Liver (tissue), 9 donors: ENCODE measurements around the gene TBX19. TPM values are rescaled to one million over a fixed set of nuclear protein-coding genes. Genes with fewer than 3 reads are reported as not detected.

Source experiments
- DNase-seq: peaks from one replicate; pipeline ENCODE4 v3.0.0-alpha.2; 2017; ENCODE audit warnings: low spot score
- H3K27ac ChIP-seq, 2 donors: one replicate each; pipeline ENCODE4 v1.7.0; 2013; ENCODE audit warnings: inconsistent platforms in 2 of 2, low read length in 2 of 2, control low read depth in 1 of 2, low read depth in 1 of 2, mild to moderate bottlenecking in 1 of 2
- H3K27me3 ChIP-seq, 4 donors: one replicate each; pipeline versions ENCODE4 v1.6.1 to v1.7.0; 2013; ENCODE audit warnings: low read length in 3 of 4, inconsistent platforms in 1 of 4, mild to moderate bottlenecking in 1 of 4, moderate library complexity in 1 of 4; ENCODE audit not compliant: control insufficient read depth in 4 of 4, insufficient read depth in 4 of 4
- H3K36me3 ChIP-seq, 4 donors: one replicate each; pipeline versions ENCODE4 v1.6.1 to v1.7.0; 2013; ENCODE audit warnings: low read length in 3 of 4, mild to moderate bottlenecking in 3 of 4, low read depth in 1 of 4, moderate library complexity in 1 of 4; ENCODE audit not compliant: control insufficient read depth in 4 of 4, insufficient read depth in 3 of 4
- H3K4me1 ChIP-seq, 4 donors: one replicate each; pipeline versions ENCODE4 v1.6.1 to v1.7.0; 2013; ENCODE audit warnings: low read length in 3 of 4, mild to moderate bottlenecking in 3 of 4, moderate library complexity in 1 of 4; ENCODE audit not compliant: control insufficient read depth in 4 of 4, insufficient read depth in 4 of 4
- H3K4me3 ChIP-seq, 3 donors: one replicate each; pipeline versions ENCODE4 v1.6.1 to v1.7.0; 2013; ENCODE audit warnings: low read length in 3 of 3, control low read depth in 1 of 3, low read depth in 1 of 3, mild to moderate bottlenecking in 1 of 3
- H3K9ac ChIP-seq, 2 donors: one replicate each; pipeline ENCODE4 v1.7.0; 2013; ENCODE audit warnings: low read length in 2 of 2, mild to moderate bottlenecking in 2 of 2, moderate library complexity in 2 of 2, control low read depth in 1 of 2, low read depth in 1 of 2
- H3K9me3 ChIP-seq, 4 donors: one replicate each; pipeline versions ENCODE4 v1.6.1 to v1.7.0; 2013; ENCODE audit warnings: low read length in 3 of 4; ENCODE audit not compliant: control insufficient read depth in 4 of 4
- ATF3 ChIP-seq: IDR thresholded peaks from 2 replicates; pipeline ENCODE4 v1.6.1; 2016; ENCODE audit warnings: antibody characterized with exemption
- CTCF ChIP-seq: fragments of 150-350 bp; IDR thresholded peaks from 2 replicates; pipeline ENCODE4 v1.5.1; 2017; ENCODE audit warnings: improper control_type of control experiment, low read depth, low read length; ENCODE audit not compliant: missing input control
- EGR1 ChIP-seq, 2 donors: IDR thresholded peaks; 2 replicates each; pipeline ENCODE4 v1.6.1; 2016 to 2018; ENCODE audit warnings: antibody characterized with exemption in 2 of 2, low read depth in 2 of 2
- FOXA1 ChIP-seq: IDR thresholded peaks from 2 replicates; pipeline ENCODE4 v1.6.1; 2016; ENCODE audit warnings: antibody characterized with exemption
- GABPA ChIP-seq, 2 donors: IDR thresholded peaks in 1 of 2; conservative IDR thresholded peaks in 1 of 2; 2 replicates each; pipeline ENCODE4 v1.6.1; 2016; ENCODE audit warnings: antibody characterized with exemption in 2 of 2, mild to moderate bottlenecking in 1 of 2, moderate library complexity in 1 of 2
- HNF4A ChIP-seq, 2 donors: conservative IDR thresholded peaks; 2 replicates each; pipeline ENCODE4 v1.6.1; 2016; ENCODE audit warnings: antibody characterized with exemption in 2 of 2, mild to moderate bottlenecking in 2 of 2
- HNF4G ChIP-seq: IDR thresholded peaks from 2 replicates; pipeline ENCODE4 v1.6.1; 2016; ENCODE audit warnings: antibody characterized with exemption
- JUND ChIP-seq, 2 donors: IDR thresholded peaks; 2 replicates each; pipeline ENCODE4 v1.6.1; 2016; ENCODE audit warnings: antibody characterized with exemption in 2 of 2
- MAX ChIP-seq: IDR thresholded peaks from 2 replicates; pipeline ENCODE4 v1.6.1; 2016; ENCODE audit warnings: antibody characterized with exemption
- NR2F2 ChIP-seq: IDR thresholded peaks from 2 replicates; pipeline ENCODE4 v1.6.1; 2016; ENCODE audit warnings: antibody characterized with exemption
- RAD21 ChIP-seq, 2 donors: IDR thresholded peaks; 2 replicates each; pipeline ENCODE4 v1.6.1; 2016; ENCODE audit warnings: antibody characterized with exemption in 2 of 2, mild to moderate bottlenecking in 2 of 2
- RXRA ChIP-seq, 2 donors: IDR thresholded peaks; 2 replicates each; pipeline ENCODE4 v1.6.1; 2017 to 2018; ENCODE audit warnings: antibody characterized with exemption in 2 of 2, mild to moderate bottlenecking in 1 of 2
- SP1 ChIP-seq: IDR thresholded peaks from 2 replicates; pipeline ENCODE4 v1.6.1; 2018; ENCODE audit warnings: antibody characterized with exemption, mild to moderate bottlenecking
- TAF1 ChIP-seq: conservative IDR thresholded peaks from 2 replicates; pipeline ENCODE4 v1.6.1; 2016; ENCODE audit warnings: antibody characterized with exemption, mild to moderate bottlenecking
- YY1 ChIP-seq: IDR thresholded peaks from 2 replicates; pipeline ENCODE4 v1.6.1; 2016; ENCODE audit warnings: antibody characterized with exemption, mild to moderate bottlenecking
- ZBTB33 ChIP-seq: IDR thresholded peaks from 2 replicates; pipeline ENCODE4 v1.6.1; 2016; ENCODE audit warnings: antibody characterized with exemption
- WGBS: extraction: QIAGEN DNeasy Blood & Tissue Kit; methylation state at CpG from one replicate; pipeline ENCODE4 v1.1.7; 2013; 5-methylcytosine and 5-hydroxymethylcytosine counted together
- polyA plus RNA-seq, 2 donors: library from polyadenylated mRNA; stranded (reverse) in 1 of 2; unstranded in 1 of 2; fragments of 200-250 nt in 1 of 2; fragments of >200 nt in 1 of 2; fragmentation: Nextera tagmentation in 1 of 2; extraction: Ambion mirVana in 1 of 2; gene quantifications; one replicate each; pipeline versions ENCODE4 v1.2.1 to v1.2.3, GENCODE V29; 2013 to 2015
- total RNA-seq, 2 donors: library from RNA; depleted of rRNA; stranded (reverse); fragments of >200 nt; gene quantifications; one replicate each; pipeline ENCODE4 v1.2.3, GENCODE V29; 2014
- donor health status: healthy.
- donor health status: healthy.
- donor health status: healthy.
- donor health status: healthy.
- donor health status: healthy.

The TBX19 gene
- total and polyA plus RNA-seq, 4 donors = 0.20 to 0.92 (median 0.37) TPM

GRCh38 chr1:168335500-168335899 lies 54.8 kb downstream of the TBX19 start:
- Histone ChIP-seq H3K27ac (no peak overlapping the region), H3K4me1 (no peaks in the 10 kb centered on the region), H3K27me3 (no peaks in the 10 kb centered on the region), H3K9ac (no peak overlapping the region), H3K9me3 (no peaks in the 10 kb centered on the region), H3K4me3 (no peak overlapping the region), H3K36me3 (no peaks in the 10 kb centered on the region)
- 85% methylated on average over 1 of the region's 1 CpG for WGBS
- DNase-seq = no peak
- TF ChIP-seq FOXA1 (no peak), RXRA (IDR thresholded peaks at IDR 0.05) (no peak), NR2F2 (no peak), MAX (no peak), ATF3 (no peak)

- no peaks in the 10 kb centered on the region for H3K9me3 ChIP-seq
- 88% methylated on average over 13 of the region's 13 CpGs for WGBS
Measured at GRCh38 chr1:168338589-168339503, 58.2 kb downstream of the TBX19 start.

GRCh38 chr1:168340781-168341482 lies 60.3 kb downstream of the TBX19 start:
- peaks cover 0 to 15% (median 13%) of the 10 kb centered on the region in 4 donors for H3K4me1 ChIP-seq
- WGBS = 83% methylated on average over 3 of the region's 3 CpGs
- no peak for TF ChIP-seq RAD21 (IDR thresholded peaks at IDR 0.05)
- TF ChIP-seq ATF3 = no peak
- TF ChIP-seq RXRA (IDR thresholded peaks at IDR 0.05) = no peak
- no peak for TF ChIP-seq GABPA (IDR thresholded peaks at IDR 0.05 in 1 of 2, conservative IDR thresholded peaks at IDR 0.05 in 1 of 2)
- no peak for TF ChIP-seq FOXA1
- no peak for TF ChIP-seq EGR1 (IDR thresholded peaks at IDR 0.05; ENCODE audit: low read depth in 2 of 2)
- TF ChIP-seq YY1 = no peak
- no peak for TF ChIP-seq HNF4G
- TF ChIP-seq CTCF = no peak
- TF ChIP-seq NR2F2 = no peak
- TF ChIP-seq JUND (IDR thresholded peaks at IDR 0.05) = no peak
- TF ChIP-seq MAX = no peak
- TF ChIP-seq ZBTB33 = no peak
- TF ChIP-seq TAF1 = no peak
- no peak for TF ChIP-seq HNF4A (conservative IDR thresholded peaks at IDR 0.05)
- no peak for TF ChIP-seq SP1

More at GRCh38 chr1:168338589-168339503, 58.2 kb downstream of the TBX19 start:
- H3K4me1 ChIP-seq = peaks cover 0 to 7% (median 4%) of the 10 kb centered on the region in 4 donors
- no peak overlapping the region for H3K9ac ChIP-seq
- no peak overlapping the region for H3K4me3 ChIP-seq
- no peaks in the 10 kb centered on the region for H3K27me3 ChIP-seq
- DNase-seq = no peak
- H3K27ac ChIP-seq = no peak overlapping the region
- TF ChIP-seq JUND (IDR thresholded peaks at IDR 0.05) (no peak), EGR1 (IDR thresholded peaks at IDR 0.05; ENCODE audit: low read depth in 2 of 2) (no peak)
- no peaks in the 10 kb centered on the region for H3K36me3 ChIP-seq

More at GRCh38 chr1:168340781-168341482, 60.3 kb downstream of the TBX19 start:
- H3K36me3 ChIP-seq = no peaks in the 10 kb centered on the region
- no peak overlapping the region for H3K4me3 ChIP-seq
- H3K27me3 ChIP-seq = no peaks in the 10 kb centered on the region
- no peak for DNase-seq
- H3K9me3 ChIP-seq = no peaks in the 10 kb centered on the region
- H3K27ac ChIP-seq = no peak overlapping the region
- H3K9ac ChIP-seq = no peak overlapping the region
